HEK293 (cell line): ENCODE measurements around the gene SCOC.

Experiments
- CTCF ChIA-PET: fragments of 350-600 bp; formaldehyde crosslinking; extraction: SDS; loops from one replicate; lab custom pipeline; 2021; ENCODE audit warnings: antibody characterized with exemption; lab: Yijun Ruan, JAX
- POLR2A ChIA-PET: fragments of 300-600 bp; formaldehyde crosslinking; extraction: SDS; loops from one replicate; lab custom pipeline; 2020; ENCODE audit warnings: antibody characterized with exemption, inconsistent platforms; lab: Yijun Ruan, JAX
- H3K27ac ChIP-seq: fragments of 200-500 bp; sonication (Bioruptor generic); 2 replicates; pipeline ENCODE4 v1.5.1; 2014; ENCODE audit warnings: low read depth, low read length, control low read depth, inconsistent platforms; ENCODE audit errors: extremely low read depth
- H3K36me3 ChIP-seq, 2 experiments: fragments of 200-500 bp in 1 of 2; sonication (Bioruptor generic) in 1 of 2; 1 replicate in 1 of 2; 2 replicates in 1 of 2; pipeline ENCODE4 v1.5.1; 2014 to 2017; ENCODE audit warnings: inconsistent platforms in 2 of 2, low read length in 2 of 2; ENCODE audit not compliant: control insufficient read depth in 2 of 2, insufficient read depth in 1 of 2
- H3K4me1 ChIP-seq: fragments of 200-500 bp; sonication (Bioruptor generic); 2 replicates; pipeline ENCODE4 v1.5.1; 2014; ENCODE audit warnings: mild to moderate bottlenecking, low read length, inconsistent platforms; ENCODE audit not compliant: control insufficient read depth, insufficient read depth
- H3K4me3 ChIP-seq: 2 replicates; pipeline ENCODE4 v1.5.1; 2011; ENCODE audit warnings: low read depth, mild to moderate bottlenecking, control low read depth, low read length, moderate library complexity
- H3K9me3 ChIP-seq: fragments of 200-500 bp; sonication (Bioruptor generic); 2 replicates; pipeline ENCODE4 v1.5.1; 2014; ENCODE audit warnings: low read depth, low read length, inconsistent platforms; ENCODE audit not compliant: control insufficient read depth, insufficient read depth
- EGR2 ChIP-seq: fragments of 450-650 bp; formaldehyde crosslinking; IDR thresholded peaks from 2 replicates; pipeline ENCODE4 v1.5.1; 2016; ENCODE audit warnings: low read depth, missing biosample characterization, missing genetic modification characterization
- GLI2 ChIP-seq: fragments of 450-650 bp; formaldehyde crosslinking; IDR thresholded peaks from 2 replicates; pipeline ENCODE4; 2017; ENCODE audit warnings: missing biosample characterization, missing genetic modification characterization, low read depth, borderline replicate concordance
- HOXD13 ChIP-seq: sonication (generic); formaldehyde crosslinking; IDR thresholded peaks from 2 replicates; pipeline ENCODE4 v1.8.0; 2022; ENCODE audit warnings: missing genetic modification reagents, borderline replicate concordance
- KLF16 ChIP-seq: fragments of 450-650 bp; formaldehyde crosslinking; IDR thresholded peaks from 2 replicates; pipeline ENCODE4 v1.5.1; 2017; ENCODE audit warnings: missing biosample characterization, missing genetic modification characterization
- OVOL3 ChIP-seq: fragments of 450-650 bp; formaldehyde crosslinking; IDR thresholded peaks from 2 replicates; pipeline ENCODE4 v1.5.1; 2016; ENCODE audit warnings: missing biosample characterization, missing genetic modification characterization
- RBAK ChIP-seq: fragments of 450-650 bp; formaldehyde crosslinking; IDR thresholded peaks from 2 replicates; pipeline ENCODE4 v1.5.1; 2016; ENCODE audit warnings: missing biosample characterization, missing genetic modification characterization
- SETDB1 ChIP-seq: IDR thresholded peaks from one replicate; pipeline ENCODE4 v1.6.1; 2017; ENCODE audit warnings: mild to moderate bottlenecking, low read length, moderate library complexity, mixed read lengths; ENCODE audit not compliant: insufficient read length
- SP2 ChIP-seq: fragments of 450-650 bp; formaldehyde crosslinking; IDR thresholded peaks from 2 replicates; pipeline ENCODE4 v1.5.1; 2016; ENCODE audit warnings: missing biosample characterization, missing genetic modification characterization
- SP7 ChIP-seq: fragments of 450-650 bp; formaldehyde crosslinking; IDR thresholded peaks from 2 replicates; pipeline ENCODE4 v1.5.1; 2016; ENCODE audit warnings: missing biosample characterization, missing genetic modification characterization
- TRIM28 ChIP-seq: IDR thresholded peaks from 2 replicates; pipeline ENCODE4 v1.6.1; 2011; ENCODE audit warnings: low read length, control low read depth, borderline replicate concordance
- ZBTB11 ChIP-seq: fragments of 450-650 bp; formaldehyde crosslinking; conservative IDR thresholded peaks from 2 replicates; pipeline ENCODE4 v1.5.1; 2016; ENCODE audit warnings: low read depth, missing biosample characterization, missing genetic modification characterization
- ZBTB48 ChIP-seq: fragments of 450-650 bp; formaldehyde crosslinking; IDR thresholded peaks from 2 replicates; pipeline ENCODE4 v1.5.1; 2016; ENCODE audit warnings: missing biosample characterization, missing genetic modification characterization
- ZBTB7A ChIP-seq: fragments of 450-650 bp; formaldehyde crosslinking; IDR thresholded peaks from 2 replicates; pipeline ENCODE4 v1.5.1; 2016; ENCODE audit warnings: low read depth, missing biosample characterization, missing genetic modification characterization
- ZEB2 ChIP-seq: fragments of 450-650 bp; formaldehyde crosslinking; IDR thresholded peaks from 2 replicates; pipeline ENCODE4 v1.5.1; 2016; ENCODE audit warnings: missing biosample characterization, missing genetic modification characterization
- ZIC2 ChIP-seq: fragments of 450-650 bp; formaldehyde crosslinking; IDR thresholded peaks from 2 replicates; pipeline ENCODE4 v1.5.1; 2016; ENCODE audit warnings: missing biosample characterization, missing genetic modification characterization
- ZNF169 ChIP-seq: fragments of 450-650 bp; formaldehyde crosslinking; IDR thresholded peaks from 2 replicates; pipeline ENCODE4 v1.5.1; 2016; ENCODE audit warnings: missing biosample characterization, missing genetic modification characterization
- ZNF19 ChIP-seq: fragments of 450-650 bp; formaldehyde crosslinking; IDR thresholded peaks from 2 replicates; pipeline ENCODE4; 2016; ENCODE audit warnings: missing biosample characterization, missing genetic modification characterization, low read depth
- ZNF211 ChIP-seq: fragments of 450-650 bp; formaldehyde crosslinking; IDR thresholded peaks from 2 replicates; pipeline ENCODE4 v1.5.1; 2016; ENCODE audit warnings: low read depth, missing biosample characterization, missing genetic modification characterization
- ZNF214 ChIP-seq: fragments of 450-650 bp; formaldehyde crosslinking; IDR thresholded peaks from 2 replicates; pipeline ENCODE4 v1.5.1; 2017; ENCODE audit warnings: missing biosample characterization, mild to moderate bottlenecking, missing genetic modification characterization, borderline replicate concordance
- ZNF394 ChIP-seq: fragments of 450-650 bp; formaldehyde crosslinking; IDR thresholded peaks from 2 replicates; pipeline ENCODE4 v1.5.1; 2016; ENCODE audit warnings: missing biosample characterization, missing genetic modification characterization, mild to moderate bottlenecking, moderate library complexity, borderline replicate concordance
- ZNF501 ChIP-seq: fragments of 450-650 bp; formaldehyde crosslinking; IDR thresholded peaks from 2 replicates; pipeline ENCODE4 v1.5.1; 2016; ENCODE audit warnings: missing biosample characterization, missing genetic modification characterization
- ZNF555 ChIP-seq: fragments of 450-650 bp; formaldehyde crosslinking; conservative IDR thresholded peaks from 2 replicates; pipeline ENCODE4 v1.5.1; 2017; ENCODE audit warnings: missing biosample characterization, mild to moderate bottlenecking, missing genetic modification characterization, inconsistent platforms
- ZNF621 ChIP-seq: fragments of 450-650 bp; formaldehyde crosslinking; IDR thresholded peaks from 2 replicates; pipeline ENCODE4 v1.5.1; 2017; ENCODE audit warnings: missing biosample characterization, missing genetic modification characterization
- ZNF629 ChIP-seq: fragments of 450-650 bp; formaldehyde crosslinking; IDR thresholded peaks from 2 replicates; pipeline ENCODE4 v1.5.1; 2017; ENCODE audit warnings: missing biosample characterization, missing genetic modification characterization
- ZNF658 ChIP-seq: fragments of 450-650 bp; formaldehyde crosslinking; IDR thresholded peaks from 2 replicates; pipeline ENCODE4; 2016; ENCODE audit warnings: missing biosample characterization, missing genetic modification characterization
- ZNF660 ChIP-seq: fragments of 450-650 bp; IDR thresholded peaks from 2 replicates; pipeline ENCODE4 v1.5.1; 2018; ENCODE audit warnings: missing biosample characterization, mild to moderate bottlenecking, missing genetic modification characterization
- ZNF664 ChIP-seq: fragments of 450-650 bp; formaldehyde crosslinking; IDR thresholded peaks from 2 replicates; pipeline ENCODE4 v1.5.1; 2016; ENCODE audit warnings: missing biosample characterization, missing genetic modification characterization
- ZNF785 ChIP-seq: fragments of 450-650 bp; formaldehyde crosslinking; IDR thresholded peaks from 2 replicates; pipeline ENCODE4 v1.5.1; 2016; ENCODE audit warnings: missing biosample characterization, missing genetic modification characterization
- ZSCAN23 ChIP-seq: fragments of 450-650 bp; formaldehyde crosslinking; IDR thresholded peaks from 2 replicates; pipeline ENCODE4 v1.5.1; 2016; ENCODE audit warnings: missing biosample characterization, missing genetic modification characterization
- TF ChIP-seq, protein P1 (sequence below): fragments of 450-650 bp; formaldehyde crosslinking; IDR thresholded peaks from 2 replicates; pipeline ENCODE4; 2016; ENCODE audit warnings: missing biosample characterization, missing genetic modification characterization

Gene SCOC

GRCh38 chr4:140349816-140350215 is 23.6 kb upstream of the SCOC start:
- TF ChIP-seq SP2 = no peak
- peak; percentile 30; the same call in 1 of the 2 replicates for TF ChIP-seq ZIC2 (tag by site-specific recombination)
- Histone ChIP-seq H3K4me1 (no peaks in the 10 kb centered on the region), H3K4me3 (no peak overlapping the region), H3K27ac (no peak overlapping the region), H3K36me3 (no peaks in the 10 kb centered on the region), H3K9me3 (no peaks in the 10 kb centered on the region)
- POLR2A ChIA-PET = no interaction called here
- CTCF ChIA-PET = interaction anchor here (0.5 to 2.4 kb wide), 6 partner anchors 10 to 1623 kb away, joined by 3 to 7 read pairs (median 4); no protein-coding TSS in a partner anchor

- Histone ChIP-seq H3K4me1 (no peaks in the 10 kb centered on the region), H3K36me3 (no peaks in the 10 kb centered on the region), H3K4me3 (no peak overlapping the region), H3K9me3 (no peaks in the 10 kb centered on the region), H3K27ac (no peak overlapping the region)
- ChIA-PET CTCF (interaction anchor here (1.5 kb wide), 1 partner anchor 9 kb away, joined by 8 read pairs; no protein-coding TSS in a partner anchor), POLR2A (no interaction called here)
- no peak for TF ChIP-seq EGR2 (tag by site-specific recombination)
- no peak for TF ChIP-seq ZNF658 (tag by site-specific recombination)
- TF ChIP-seq ZNF555 (tag by site-specific recombination) = no peak
- TF ChIP-seq ZNF169 (tag by site-specific recombination) = no peak
- no peak for TF ChIP-seq OVOL3 (tag by site-specific recombination)
- TF ChIP-seq ZNF785 (tag by site-specific recombination) = no peak
- no peak for TF ChIP-seq ZNF629
- TF ChIP-seq ZEB2 (tag by site-specific recombination) = no peak
- TF ChIP-seq GLI2 (tag by site-specific recombination) = no peak
- no peak for TF ChIP-seq ZNF394 (tag by site-specific recombination)
- no peak for TF ChIP-seq ZBTB7A (tag by site-specific recombination)
- no peak for TF ChIP-seq HOXD13
- no peak for TF ChIP-seq ZNF501
- no peak for TF ChIP-seq ZNF660 (tag by site-specific recombination)
- TF ChIP-seq SETDB1 = no peak
- no peak for TF ChIP-seq KLF16 (tag by site-specific recombination)
- no peak for TF ChIP-seq RBAK (tag by site-specific recombination)
- no peak for TF ChIP-seq ZNF19 (tag by site-specific recombination)
- TF ChIP-seq ZNF621 (tag by site-specific recombination) = no peak
- TF ChIP-seq, protein P1, sequence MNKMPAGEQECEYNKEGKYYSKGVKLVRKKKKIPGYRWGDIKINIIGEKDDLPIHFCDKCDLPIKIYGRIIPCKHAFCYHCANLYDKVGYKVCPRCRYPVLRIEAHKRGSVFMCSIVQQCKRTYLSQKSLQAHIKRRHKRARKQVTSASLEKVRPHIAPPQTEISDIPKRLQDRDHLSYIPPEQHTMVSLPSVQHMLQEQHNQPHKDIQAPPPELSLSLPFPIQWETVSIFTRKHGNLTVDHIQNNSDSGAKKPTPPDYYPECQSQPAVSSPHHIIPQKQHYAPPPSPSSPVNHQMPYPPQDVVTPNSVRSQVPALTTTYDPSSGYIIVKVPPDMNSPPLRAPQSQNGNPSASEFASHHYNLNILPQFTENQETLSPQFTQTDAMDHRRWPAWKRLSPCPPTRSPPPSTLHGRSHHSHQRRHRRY (tag by site-specific recombination) = no peak
Observed at GRCh38 chr4:140351093-140352075, 22.1 kb upstream of the SCOC start.

DNA sequence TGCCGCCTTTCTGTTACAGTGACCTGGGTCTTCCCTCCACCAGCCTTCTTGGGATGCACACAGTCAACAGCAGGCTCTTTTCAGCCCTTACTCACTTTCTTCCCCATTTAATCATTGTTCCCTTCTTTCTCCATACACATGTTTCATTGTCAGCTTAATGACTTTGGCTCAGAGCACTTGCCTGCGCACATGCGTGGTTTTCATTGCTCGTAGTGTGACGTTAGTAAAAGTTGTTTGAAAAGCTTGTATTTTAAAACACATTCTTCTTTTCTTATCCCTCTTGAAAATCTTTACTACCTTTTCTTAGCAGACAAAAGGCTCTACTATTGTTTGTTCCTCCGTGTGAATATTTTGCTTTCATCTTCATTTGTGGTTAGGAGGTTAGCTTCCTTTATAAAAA is 19.7 kb upstream of the SCOC start:
- POLR2A ChIA-PET = no interaction called here
- Histone ChIP-seq H3K27ac (no peak overlapping the region), H3K9me3 (no peaks in the 10 kb centered on the region), H3K36me3 (no peaks in the 10 kb centered on the region), H3K4me1 (no peaks in the 10 kb centered on the region), H3K4me3 (no peak overlapping the region)
- CTCF ChIA-PET = interaction anchor here (0.6 to 1.4 kb wide), 4 partner anchors 79 to 620 kb away, joined by 3 to 5 read pairs (median 4); no protein-coding TSS in a partner anchor
- TF ChIP-seq ZNF211 (tag by site-specific recombination) (no peak), TRIM28 (no peak), SP7 (tag by site-specific recombination) (no peak), ZNF664 (no peak), ZBTB48 (tag by site-specific recombination) (no peak), ZSCAN23 (tag by site-specific recombination) (no peak), ZBTB11 (tag by site-specific recombination) (no peak), ZNF214 (tag by site-specific recombination) (no peak)
